IPS-18c (cell line): ENCODE results near the gene NCR2.

ENCODE experiments used
- H3K4me3 ChIP-seq: 2 replicates; pipeline ENCODE4 v1.7.0; 2013; ENCODE audit warnings: low read depth, mild to moderate bottlenecking, low read length, moderate library complexity; ENCODE audit not compliant: insufficient read depth
- H3K9me3 ChIP-seq: one replicate; pipeline ENCODE4 v1.6.1; 2013; ENCODE audit warnings: mild to moderate bottlenecking, low read length, moderate library complexity; ENCODE audit not compliant: control insufficient read depth, insufficient read depth

The NCR2 gene

GRCh38 chr6:41321183-41321582 is 14.2 kb upstream of the NCR2 start:
- H3K9me3 ChIP-seq: no peaks in the 10 kb centered on the region
- H3K4me3 ChIP-seq: no peak overlapping the region

GRCh38 chr6:41325446-41326066 is 9.9 kb upstream of the NCR2 start:
- H3K4me3 ChIP-seq: no peak overlapping the region
- H3K9me3 ChIP-seq: no peaks in the 10 kb centered on the region

GRCh38 chr6:41326092-41326491 is 9.3 kb upstream of the NCR2 start:
- Histone ChIP-seq H3K9me3 (no peaks in the 10 kb centered on the region), H3K4me3 (no peak overlapping the region)

- no peak overlapping the region for H3K4me3 ChIP-seq
- peaks cover 3% of the 10 kb centered on the region for H3K9me3 ChIP-seq
Observed at GRCh38 chr6:41327177-41327576, 8.2 kb upstream of the NCR2 start.

GRCh38 chr6:41331401-41332150 is 3.8 kb upstream of the NCR2 start:
- Histone ChIP-seq H3K9me3 (peaks cover 3% of the 10 kb centered on the region), H3K4me3 (no peak overlapping the region)

GRCh38 chr6:41332241-41332640 is 3.2 kb upstream of the NCR2 start:
- Histone ChIP-seq H3K9me3 (peaks cover 3% of the 10 kb centered on the region), H3K4me3 (no peak overlapping the region)

- H3K9me3 ChIP-seq: peaks cover 3% of the 10 kb centered on the region
- H3K4me3 ChIP-seq: no peak overlapping the region
Observed at GRCh38 chr6:41332842-41333736, 2.3 kb upstream of the NCR2 start.

- Histone ChIP-seq H3K4me3 (no peak overlapping the region), H3K9me3 (peaks cover 3% of the 10 kb centered on the region)
Observed at GRCh38 chr6:41334482-41335040, 847 bp upstream of the NCR2 start.

- H3K9me3 ChIP-seq: peaks cover 3% of the 10 kb centered on the region
- no peak overlapping the region for H3K4me3 ChIP-seq
Observed at GRCh38 chr6:41335943-41336342, 535 bp downstream of the NCR2 start.

GRCh38 chr6:41336824-41337223 is 1.4 kb downstream of the NCR2 start:
- H3K9me3 ChIP-seq: no peaks in the 10 kb centered on the region
- H3K4me3 ChIP-seq: no peak overlapping the region

- no peak overlapping the region for H3K4me3 ChIP-seq
- no peaks in the 10 kb centered on the region for H3K9me3 ChIP-seq
Observed at GRCh38 chr6:41337709-41338108, 2.3 kb downstream of the NCR2 start.

- H3K9me3 ChIP-seq: no peaks in the 10 kb centered on the region
- no peak overlapping the region for H3K4me3 ChIP-seq
Observed at GRCh38 chr6:41338659-41339058, 3.3 kb downstream of the NCR2 start.

GRCh38 chr6:41341580-41341979 is 6.2 kb downstream of the NCR2 start:
- Histone ChIP-seq H3K4me3 (no peak overlapping the region), H3K9me3 (no peaks in the 10 kb centered on the region)

- H3K9me3 ChIP-seq: no peaks in the 10 kb centered on the region
- H3K4me3 ChIP-seq: no peak overlapping the region
Observed at GRCh38 chr6:41342241-41342640, 6.8 kb downstream of the NCR2 start.

GRCh38 chr6:41343641-41344187 is 8.3 kb downstream of the NCR2 start:
- H3K9me3 ChIP-seq: no peaks in the 10 kb centered on the region
- no peak overlapping the region for H3K4me3 ChIP-seq

- no peaks in the 10 kb centered on the region for H3K9me3 ChIP-seq
Observed at GRCh38 chr6:41344876-41345275, 9.5 kb downstream of the NCR2 start.

GRCh38 chr6:41345901-41346300 is 10.5 kb downstream of the NCR2 start:
- H3K9me3 ChIP-seq: no peaks in the 10 kb centered on the region
- H3K4me3 ChIP-seq: no peak overlapping the region

More at GRCh38 chr6:41344876-41345275, 9.5 kb downstream of the NCR2 start:
- H3K4me3 ChIP-seq: no peak overlapping the region
